Pancreas (tissue), 10 donors: ENCODE measurements around the gene CLASP1. TPM values are rescaled to one million over a fixed set of nuclear protein-coding genes. Genes with fewer than 3 reads are reported as not detected.

Experiments
- ATAC-seq, 4 donors: fragments of 200-7000 bp; cut with Tn5 transposase; one replicate each; pipeline versions ENCODE4 v1.8.0 to v1.9.1; 2020; ENCODE audit warnings: mild to moderate bottlenecking in 4 of 4, moderate library complexity in 4 of 4
- DNase-seq, 6 donors: peaks; one replicate each; pipeline ENCODE4 v3.0.0-alpha.2; 2020
- FAIRE-seq: peaks from 2 replicates; lab custom pipeline; 2012; peaks lifted over from hg19 to GRCh38; lab: Jason Lieb, UNC
- H3K27ac ChIP-seq, 4 donors: fragments of 200-600 bp; sonication (generic); 1 replicate in 3 of 4; 2 replicates in 1 of 4; pipeline versions ENCODE4 v1.5.0 to v1.8.0; 2020
- H3K27me3 ChIP-seq, 4 donors: fragments of 200-600 bp; one replicate each; pipeline ENCODE4 v1.8.0; 2021
- H3K36me3 ChIP-seq, 3 donors: fragments of 200-600 bp; sonication (generic) in 1 of 3; one replicate each; pipeline versions ENCODE4 v1.5.0 to v1.8.0; 2020 to 2021
- H3K4me1 ChIP-seq, 3 donors: fragments of 200-600 bp; one replicate each; pipeline ENCODE4 v1.8.0; 2021
- H3K4me3 ChIP-seq, 4 donors: fragments of 200-600 bp; sonication (generic) in 2 of 4; one replicate each; pipeline versions ENCODE4 v1.5.0 to v1.8.0; 2020 to 2021
- H3K9me3 ChIP-seq, 4 donors: fragments of 200-600 bp; one replicate each; pipeline ENCODE4 v1.8.0; 2021
- CTCF ChIP-seq, 4 donors: fragments of 200-600 bp; sonication (generic) in 3 of 4; IDR thresholded peaks; one replicate each; pipeline versions ENCODE4 v1.5.0 to v1.8.0; 2021; ENCODE audit warnings: antibody characterized with exemption in 4 of 4
- WGBS, 2 donors: extraction: QIAGEN DNeasy Blood & Tissue Kit; methylation state at CpG; one replicate each; pipeline ENCODE4 v1.1.7; 2013; 5-methylcytosine and 5-hydroxymethylcytosine counted together
- intact Hi-C, 3 donors: fragments of 100-400 bp; cut with DNase I; formaldehyde crosslinking; loops; one replicate each; pipeline versions ENCODE4 v1.11.1 to v1.14.2; 2022
- polyA plus RNA-seq, 2 donors: library from polyadenylated mRNA; stranded (reverse); fragments of 200-250 nt; gene quantifications; one replicate each; pipeline ENCODE4 v1.2.3, GENCODE V29; 2013
- total RNA-seq, 6 donors: library from RNA; stranded (reverse); fragmentation: NEBNext Ultra II Directional in 4 of 6; extraction: Animal tissue kit (Norgen Biotek cat#: 25700) in 4 of 6; gene quantifications; one replicate each; pipeline versions ENCODE4 v1.2.1 to v1.2.4, GENCODE V29; 2021 to 2023
- donor health status: healthy with polysubstance abuse.
- donor health status: DM: no; HTN: no; CAD: no; lungs with moderate emphysema.
- donor health status: DM: no; HTN: no; CAD: no.
- donor health status: control.
- donor health status: control.
- donor health status: Bipolar disorder and iron deficiency.
- donor health status: DM: yes; HTN: yes; CAD: no.
- donor health status: DM: no; HTN: no; CAD: no.
- donor health status: DM: no; HTN: no; CAD: no.
- donor health status: DM: yes; HTN: yes; CAD: no.

CLASP1 gene
- total and polyA plus RNA-seq, 8 donors, result 8.9 to 34.5 (median 21.3) TPM

GRCh38 chr2:121368836-121369235, 280.4 kb downstream of the CLASP1 start:
- H3K27ac ChIP-seq, result no peak overlapping the region
- H3K9me3 ChIP-seq, result no peaks in the 10 kb centered on the region
- intact Hi-C loops, result no loop called here
- H3K4me1 ChIP-seq, result no peaks in the 10 kb centered on the region
- H3K36me3 ChIP-seq, result peaks cover 0 to 36% (median 12%) of the 10 kb centered on the region in 3 donors
- no peak for TF ChIP-seq CTCF (IDR thresholded peaks at IDR 0.05)
- H3K27me3 ChIP-seq, result no peaks in the 10 kb centered on the region
- ATAC-seq (no peak), DNase-seq (no peak), FAIRE-seq (no peak)
- no peak overlapping the region for H3K4me3 ChIP-seq

- H3K36me3 ChIP-seq, result peaks cover 0 to 39% (median 12%) of the 10 kb centered on the region in 3 donors
- 96 to 98% methylated on average over 7 of the region's 7 CpGs for WGBS, 2 donors
These were observed 281.1 kb downstream of the CLASP1 start for GRCh38 chr2:121368155-121368554.

GRCh38 chr2:121367246-121367900, 281.9 kb downstream of the CLASP1 start:
- no peak overlapping the region for H3K27ac ChIP-seq
- ATAC-seq, result no peak
- H3K9me3 ChIP-seq, result no peaks in the 10 kb centered on the region
- no peak for TF ChIP-seq CTCF (IDR thresholded peaks at IDR 0.05)
- H3K4me3 ChIP-seq, result no peak overlapping the region
- no peak for FAIRE-seq
- peaks cover 0 to 39% (median 12%) of the 10 kb centered on the region in 3 donors for H3K36me3 ChIP-seq
- H3K4me1 ChIP-seq, result no peaks in the 10 kb centered on the region
- 93 to 95% methylated on average over 26 of the region's 26 CpGs for WGBS, 2 donors
- intact Hi-C loops, result no loop called here
- DNase-seq, result no peak
- no peaks in the 10 kb centered on the region for H3K27me3 ChIP-seq

More at GRCh38 chr2:121368155-121368554, 281.1 kb downstream of the CLASP1 start:
- FAIRE-seq (no peak), DNase-seq (no peak), ATAC-seq (no peak)
- no peak for TF ChIP-seq CTCF (IDR thresholded peaks at IDR 0.05)
- H3K27ac ChIP-seq, result no peak overlapping the region
- H3K27me3 ChIP-seq, result no peaks in the 10 kb centered on the region
- no peaks in the 10 kb centered on the region for H3K4me1 ChIP-seq
- no peak overlapping the region for H3K4me3 ChIP-seq
- intact Hi-C loops, result no loop called here
- H3K9me3 ChIP-seq, result no peaks in the 10 kb centered on the region

- no peak for TF ChIP-seq CTCF (IDR thresholded peaks at IDR 0.05)
- no peak for FAIRE-seq
- peaks cover 0 to 49% (median 12%) of the 10 kb centered on the region in 3 donors for H3K36me3 ChIP-seq
- no peaks in the 10 kb centered on the region for H3K27me3 ChIP-seq
- DNase-seq, result no peak
- no peaks in the 10 kb centered on the region for H3K4me1 ChIP-seq
- H3K9me3 ChIP-seq, result no peaks in the 10 kb centered on the region
- no peak overlapping the region for H3K27ac ChIP-seq
- intact Hi-C loops, result no loop called here
- H3K4me3 ChIP-seq, result no peak overlapping the region
- no peak for ATAC-seq
These were observed 283.2 kb downstream of the CLASP1 start for GRCh38 chr2:121366040-121366439.

GRCh38 chr2:121365061-121365460, 284.2 kb downstream of the CLASP1 start:
- Histone ChIP-seq H3K9me3 (no peaks in the 10 kb centered on the region), H3K4me3 (no peak overlapping the region), H3K36me3 (peaks cover 0 to 49% (median 12%) of the 10 kb centered on the region in 3 donors), H3K4me1 (peaks cover 0 to 8% (median 0%) of the 10 kb centered on the region in 3 donors), H3K27ac (no peak overlapping the region), H3K27me3 (no peaks in the 10 kb centered on the region)
- DNase-seq (no peak), FAIRE-seq (no peak), ATAC-seq (no peak)
- 93 to 94% methylated on average over 14 of the region's 14 CpGs for WGBS, 2 donors
- TF ChIP-seq CTCF (IDR thresholded peaks at IDR 0.05), result no peak
- intact Hi-C loops, result no loop called here
